CD4-positive, CD25-positive, alpha-beta regulatory T cell (primary cell): Measurements from ENCODE around the gene ARFGEF3. TPM values are rescaled to one million over a fixed set of nuclear protein-coding genes. Genes with fewer than 3 reads are reported as not detected.

ENCODE experiments used
- ATAC-seq, 2 donors: fragments of 150-1000 bp; cut with Tn5 transposase; one replicate each; pipeline ENCODE4 v1.10.0; 2021; ENCODE audit warnings: low read depth in 2 of 2, moderate number of reproducible peaks in 2 of 2, moderate library complexity in 1 of 2
- DNase-seq, 3 donors: peaks; one replicate each; pipeline versions ENCODE4 v3.0.0 to v3.0.0-alpha.2; 2012 to 2022; ENCODE audit warnings: mixed read lengths in 1 of 3
- H3K27ac ChIP-seq: one replicate; pipeline ENCODE4 v1.7.0; 2013; ENCODE audit warnings: mild to moderate bottlenecking, low read length; ENCODE audit not compliant: insufficient read depth, poor library complexity, severe bottlenecking
- H3K27me3 ChIP-seq: one replicate; pipeline ENCODE4 v1.7.0; 2013; ENCODE audit warnings: low read length; ENCODE audit not compliant: control insufficient read depth, insufficient read depth
- H3K36me3 ChIP-seq: one replicate; pipeline ENCODE4 v1.7.0; 2013; ENCODE audit warnings: mild to moderate bottlenecking, low read length, moderate library complexity; ENCODE audit not compliant: control insufficient read depth, insufficient read depth
- H3K4me1 ChIP-seq: 2 replicates; pipeline ENCODE4 v1.7.0; 2013; ENCODE audit warnings: mild to moderate bottlenecking, low read length; ENCODE audit not compliant: insufficient read depth, control insufficient read depth, poor library complexity, severe bottlenecking
- H3K4me3 ChIP-seq: one replicate; pipeline ENCODE4 v1.7.0; 2013; ENCODE audit warnings: low read depth, mild to moderate bottlenecking, low read length, moderate library complexity
- H3K9me3 ChIP-seq, 2 experiments: 1 replicate in 1 of 2; 2 replicates in 1 of 2; pipeline ENCODE4 v1.7.0; 2013; ENCODE audit warnings: low read length in 2 of 2, mild to moderate bottlenecking in 1 of 2, moderate library complexity in 1 of 2; ENCODE audit not compliant: control insufficient read depth in 2 of 2
- H3K27ac Mint-ChIP-seq, 3 donors: one replicate each; pipeline ENCODE4 v1.8.0; 2020 to 2022; ENCODE audit warnings: mild to moderate bottlenecking in 3 of 3, mixed read lengths in 3 of 3, moderate library complexity in 2 of 3
- H3K27me3 Mint-ChIP-seq: one replicate; pipeline ENCODE4 v1.8.0; 2022; ENCODE audit warnings: mild to moderate bottlenecking, mixed read lengths
- H3K36me3 Mint-ChIP-seq: one replicate; pipeline ENCODE4 v1.8.0; 2020; ENCODE audit warnings: mixed read lengths
- H3K4me1 Mint-ChIP-seq, 4 donors: one replicate each; pipeline ENCODE4 v1.8.0; 2020 to 2022; ENCODE audit warnings: mixed read lengths in 4 of 4, mild to moderate bottlenecking in 1 of 4
- H3K4me3 Mint-ChIP-seq, 4 donors: one replicate each; pipeline ENCODE4 v1.8.0; 2020 to 2022; ENCODE audit warnings: mild to moderate bottlenecking in 4 of 4, mixed read lengths in 4 of 4, moderate library complexity in 3 of 4
- H3K9me3 Mint-ChIP-seq, 7 donors: one replicate each; pipeline ENCODE4 v1.8.0; 2020 to 2022; ENCODE audit warnings: mixed read lengths in 7 of 7, mild to moderate bottlenecking in 3 of 7, moderate library complexity in 2 of 7
- polyA plus RNA-seq, 4 donors: library from polyadenylated mRNA; unstranded; fragments of 300-500 nt; fragmentation: Illumina TruSeq; gene quantifications; one replicate each; pipeline ENCODE4 v1.2.3, GENCODE V29; 2021
- total RNA-seq: library from RNA; stranded (reverse); gene quantifications from one replicate; pipeline ENCODE4 v1.2.3, GENCODE V29; 2022

The ARFGEF3 gene
- total and polyA plus RNA-seq, 5 donors from 2014 or later = not detected

GRCh38 chr6:138382498-138383265 lies 220.9 kb downstream of the ARFGEF3 start:
- no peak for DNase-seq
- Mint-ChIP-seq H3K4me1 (no peaks in the 10 kb centered on the region), H3K27me3 (peaks cover 34% of the 10 kb centered on the region), H3K9me3 (peaks cover 0 to 2% (median 0%) of the 10 kb centered on the region in 7 donors), H3K4me3 (no peak overlapping the region), H3K27ac (no peak overlapping the region), H3K36me3 (no peaks in the 10 kb centered on the region)
- Histone ChIP-seq H3K4me1 (no peaks in the 10 kb centered on the region), H3K9me3 (no peaks in the 10 kb centered on the region), H3K36me3 (no peaks in the 10 kb centered on the region), H3K4me3 (no peak overlapping the region), H3K27me3 (no peaks in the 10 kb centered on the region), H3K27ac (no peak overlapping the region)
- ATAC-seq = no peak

GRCh38 chr6:138383776-138384175 lies 222.0 kb downstream of the ARFGEF3 start:
- H3K36me3 ChIP-seq = no peaks in the 10 kb centered on the region
- H3K27me3 ChIP-seq = no peaks in the 10 kb centered on the region
- H3K4me3 ChIP-seq = no peak overlapping the region
- no peaks in the 10 kb centered on the region for H3K4me1 ChIP-seq
- DNase-seq (no peak), ATAC-seq (no peak)
- Mint-ChIP-seq H3K36me3 (no peaks in the 10 kb centered on the region), H3K4me3 (peak overlapping the region in 1 of 4 donors; percentile 39), H3K4me1 (no peaks in the 10 kb centered on the region), H3K9me3 (peaks cover 0 to 2% (median 0%) of the 10 kb centered on the region in 7 donors), H3K27ac (no peak overlapping the region), H3K27me3 (peaks cover 38% of the 10 kb centered on the region)
- no peaks in the 10 kb centered on the region for H3K9me3 ChIP-seq
- no peak overlapping the region for H3K27ac ChIP-seq

GRCh38 chr6:138386897-138387296 lies 225.2 kb downstream of the ARFGEF3 start:
- no peaks in the 10 kb centered on the region for H3K36me3 Mint-ChIP-seq
- ATAC-seq = no peak
- Histone ChIP-seq H3K4me1 (no peaks in the 10 kb centered on the region), H3K27me3 (no peaks in the 10 kb centered on the region), H3K4me3 (no peak overlapping the region), H3K27ac (no peak overlapping the region), H3K9me3 (no peaks in the 10 kb centered on the region), H3K36me3 (no peaks in the 10 kb centered on the region)
- no peak overlapping the region for H3K27ac Mint-ChIP-seq
- H3K4me1 Mint-ChIP-seq = no peaks in the 10 kb centered on the region
- H3K4me3 Mint-ChIP-seq = no peak overlapping the region
- H3K9me3 Mint-ChIP-seq = peaks cover 0 to 2% (median 0%) of the 10 kb centered on the region in 7 donors
- DNase-seq = no peak
- peaks cover 51% of the 10 kb centered on the region for H3K27me3 Mint-ChIP-seq

- Mint-ChIP-seq H3K4me3 (no peak overlapping the region), H3K9me3 (peaks cover 0 to 1% (median 0%) of the 10 kb centered on the region in 7 donors), H3K4me1 (no peaks in the 10 kb centered on the region), H3K27ac (no peak overlapping the region), H3K27me3 (peaks cover 50% of the 10 kb centered on the region), H3K36me3 (no peaks in the 10 kb centered on the region)
- Histone ChIP-seq H3K36me3 (no peaks in the 10 kb centered on the region), H3K4me3 (no peak overlapping the region), H3K27ac (no peak overlapping the region), H3K4me1 (no peaks in the 10 kb centered on the region), H3K9me3 (no peaks in the 10 kb centered on the region), H3K27me3 (no peaks in the 10 kb centered on the region)
- DNase-seq (no peak), ATAC-seq (no peak)
These were observed 226.0 kb downstream of the ARFGEF3 start for GRCh38 chr6:138387577-138388368.

- Histone ChIP-seq H3K27ac (no peak overlapping the region), H3K4me3 (no peak overlapping the region), H3K9me3 (no peaks in the 10 kb centered on the region), H3K27me3 (no peaks in the 10 kb centered on the region), H3K4me1 (no peaks in the 10 kb centered on the region), H3K36me3 (no peaks in the 10 kb centered on the region)
- H3K27me3 Mint-ChIP-seq = peaks cover 48% of the 10 kb centered on the region
- DNase-seq (no peak), ATAC-seq (no peak)
- H3K36me3 Mint-ChIP-seq = no peaks in the 10 kb centered on the region
- no peaks in the 10 kb centered on the region for H3K4me1 Mint-ChIP-seq
- H3K9me3 Mint-ChIP-seq = peaks cover 0 to 3% (median 0%) of the 10 kb centered on the region in 7 donors
- H3K27ac Mint-ChIP-seq = no peak overlapping the region
- no peak overlapping the region for H3K4me3 Mint-ChIP-seq
These were observed 227.8 kb downstream of the ARFGEF3 start for GRCh38 chr6:138389551-138389950.

Other genes with a start within 250 kb of the ARFGEF3 start
- 2.3 TPM for gene PERP, start 54.5 kb upstream of the ARFGEF3 start, total RNA-seq
- gene PERP, start 54.5 kb upstream of the ARFGEF3 start, polyA plus RNA-seq = 10 to 100 TPM in 2 of 4 donors, 1 to 10 TPM in 2; 4.0 to 12.4 (median 8.1) TPM
- gene PBOV1, start 56.6 kb downstream of the ARFGEF3 start, total RNA-seq = not detected
- gene PBOV1, start 56.6 kb downstream of the ARFGEF3 start, polyA plus RNA-seq = not detected
- gene SMIM28, start 216.0 kb downstream of the ARFGEF3 start, total RNA-seq = not detected
- not detected for gene SMIM28, start 216.0 kb downstream of the ARFGEF3 start, polyA plus RNA-seq
- 57.5 TPM for gene HEBP2, start 242.3 kb downstream of the ARFGEF3 start, total RNA-seq
- gene HEBP2, start 242.3 kb downstream of the ARFGEF3 start, polyA plus RNA-seq = 100 to 1,000 TPM in 1 of 4 donors, 10 to 100 TPM in 3; 65.1 to 115 (median 81.0) TPM